Epithelial cell of umbilical artery (primary cell): ENCODE measurements around the gene SMIM27. TPM values are rescaled to one million over a fixed set of nuclear protein-coding genes. Genes with fewer than 3 reads are reported as not detected.

Experiments used
- total RNA-seq: library from RNA; depleted of rRNA; stranded (reverse); fragments of >200 nt; gene quantifications from 2 replicates; pipeline ENCODE4 v1.2.3, GENCODE V29; 2014

Gene SMIM27
- 1.4 and 3.2 TPM in 2 replicates for total RNA-seq

GRCh38 chr9:32552172-32552872 is at the start of gene SMIM27, which contains the start of gene TOPORS:
SMIM27 (plus strand) TSS chr9:32552327; CDS start chr9:32552435, 108 bp downstream.
TOPORS (minus strand) TSS chr9:32552586; CDS start chr9:32552436, 150 bp downstream.

GRCh38 chr9:32526041-32526706 is 26.0 kb upstream of the SMIM27 start, which contains the start of gene RIGI:
RIGI (minus strand) TSS chr9:32526196; CDS start chr9:32526166, 30 bp downstream.

GRCh38 chr9:32572900-32573523 is 20.9 kb downstream of the SMIM27 start, which contains the start of gene NDUFB6:
NDUFB6 (minus strand) TSS chr9:32573159; CDS start chr9:32573060, 99 bp downstream.

Other genes starting within 250 kb of the SMIM27 start
- 34.4 and 48.0 TPM in 2 replicates for gene ACO1, start 167.7 kb upstream of the SMIM27 start, total RNA-seq
- 20.1 and 128 TPM in 2 replicates for gene RIGI, start 26.1 kb upstream of the SMIM27 start, total RNA-seq
- gene TOPORS, start 259 bp downstream of the SMIM27 start, total RNA-seq, result 35.1 and 43.2 TPM in 2 replicates
- 53.5 and 54.2 TPM in 2 replicates for gene NDUFB6, start 20.8 kb downstream of the SMIM27 start, total RNA-seq
- under 0.01 TPM in 1 of 2 replicates, not detected in the other for gene TAF1L, start 83.3 kb downstream of the SMIM27 start, total RNA-seq
- gene TMEM215, start 231.2 kb downstream of the SMIM27 start, total RNA-seq, result not detected in 2 replicates